ENCODE data around the gene CDC25B.

The CDC25B gene

DNA sequence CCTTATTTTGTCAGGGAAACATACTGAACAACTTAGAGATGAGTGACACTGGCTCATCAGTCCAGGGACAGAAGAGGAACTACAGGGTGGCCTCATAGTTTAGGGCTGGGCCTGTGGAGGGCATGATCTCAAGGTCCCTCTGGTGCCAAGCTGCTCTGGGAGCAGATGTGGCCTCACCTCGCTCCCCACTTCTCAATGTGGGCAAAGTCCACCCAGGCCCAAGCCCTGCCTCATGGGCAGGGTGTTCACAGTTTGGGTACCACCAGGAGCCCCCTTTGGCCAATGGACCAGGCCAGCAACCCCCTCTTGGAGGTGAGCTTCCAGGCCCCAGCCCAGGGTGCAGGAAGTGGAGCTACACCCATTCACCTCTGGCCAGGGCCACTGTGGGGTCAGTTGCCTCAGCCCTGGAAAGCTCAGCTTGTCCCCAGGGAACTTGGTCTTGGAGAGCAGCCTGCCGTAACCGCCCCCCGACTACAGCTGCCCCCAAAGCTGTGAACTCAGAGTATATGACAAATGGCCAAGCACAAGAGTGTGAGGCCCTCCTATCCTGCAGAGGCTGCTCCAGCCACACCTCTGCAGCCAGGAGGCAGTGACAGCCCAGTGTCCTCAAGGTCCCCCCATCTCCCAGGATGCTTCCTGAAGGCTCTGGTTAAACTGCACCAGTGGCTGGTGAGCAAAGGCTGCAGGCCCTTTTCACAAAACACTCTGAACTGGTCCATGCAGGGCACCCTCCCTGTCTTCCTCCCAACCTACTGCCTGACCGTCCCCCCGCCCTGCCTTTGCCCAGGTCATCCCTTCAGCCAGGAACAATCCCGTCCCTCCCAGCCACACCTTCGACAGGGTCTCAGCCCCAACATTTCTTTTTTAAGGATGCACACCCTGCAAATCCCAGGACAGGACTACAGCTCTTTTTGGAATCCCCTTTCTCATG lies 32.2 kb upstream of the CDC25B start:
- Histone ChIP-seq H3K27me3 (ENCODE audit: control insufficient read depth in 2 of 2, insufficient read depth in 2 of 2, low read length in 2 of 2) (no peaks in the 10 kb centered on the region), H3K4me3 (ENCODE audit: low read length in 2 of 2) (no peak overlapping the region), H3K9ac (ENCODE audit: low read depth in 1 of 2, low read length in 2 of 2) (no peak overlapping the region), H3K9me3 (ENCODE audit: control insufficient read depth in 2 of 2, low read length in 2 of 2) (no peaks in the 10 kb centered on the region), H3K27ac (ENCODE audit: low read depth in 2 of 2, low read length in 2 of 2) (no peak overlapping the region), H3K4me1 (ENCODE audit: control insufficient read depth in 2 of 2, insufficient read depth in 2 of 2, low read length in 2 of 2) (peaks cover 13 to 30% of the 10 kb centered on the region in 2 donors), H3K36me3 (ENCODE audit: control insufficient read depth in 2 of 2, insufficient read depth in 2 of 2, low read length in 2 of 2) (no peaks in the 10 kb centered on the region)

- peaks cover 13 to 31% of the 10 kb centered on the region in 2 donors for H3K4me1 ChIP-seq (ENCODE audit: control insufficient read depth in 2 of 2, insufficient read depth in 2 of 2, low read length in 2 of 2)
- no peaks in the 10 kb centered on the region for H3K36me3 ChIP-seq (ENCODE audit: control insufficient read depth in 2 of 2, insufficient read depth in 2 of 2, low read length in 2 of 2)
- no peaks in the 10 kb centered on the region for H3K27me3 ChIP-seq (ENCODE audit: control insufficient read depth in 2 of 2, insufficient read depth in 2 of 2, low read length in 2 of 2)
- no peak overlapping the region for H3K27ac ChIP-seq (ENCODE audit: low read depth in 2 of 2, low read length in 2 of 2)
- no peak overlapping the region for H3K4me3 ChIP-seq (ENCODE audit: low read length in 2 of 2)
- H3K9me3 ChIP-seq (ENCODE audit: control insufficient read depth in 2 of 2, low read length in 2 of 2), result no peaks in the 10 kb centered on the region
- H3K9ac ChIP-seq (ENCODE audit: low read depth in 1 of 2, low read length in 2 of 2), result no peak overlapping the region
These were observed 31.5 kb upstream of the CDC25B start for GRCh38 chr20:3764659-3765058.

DNA sequence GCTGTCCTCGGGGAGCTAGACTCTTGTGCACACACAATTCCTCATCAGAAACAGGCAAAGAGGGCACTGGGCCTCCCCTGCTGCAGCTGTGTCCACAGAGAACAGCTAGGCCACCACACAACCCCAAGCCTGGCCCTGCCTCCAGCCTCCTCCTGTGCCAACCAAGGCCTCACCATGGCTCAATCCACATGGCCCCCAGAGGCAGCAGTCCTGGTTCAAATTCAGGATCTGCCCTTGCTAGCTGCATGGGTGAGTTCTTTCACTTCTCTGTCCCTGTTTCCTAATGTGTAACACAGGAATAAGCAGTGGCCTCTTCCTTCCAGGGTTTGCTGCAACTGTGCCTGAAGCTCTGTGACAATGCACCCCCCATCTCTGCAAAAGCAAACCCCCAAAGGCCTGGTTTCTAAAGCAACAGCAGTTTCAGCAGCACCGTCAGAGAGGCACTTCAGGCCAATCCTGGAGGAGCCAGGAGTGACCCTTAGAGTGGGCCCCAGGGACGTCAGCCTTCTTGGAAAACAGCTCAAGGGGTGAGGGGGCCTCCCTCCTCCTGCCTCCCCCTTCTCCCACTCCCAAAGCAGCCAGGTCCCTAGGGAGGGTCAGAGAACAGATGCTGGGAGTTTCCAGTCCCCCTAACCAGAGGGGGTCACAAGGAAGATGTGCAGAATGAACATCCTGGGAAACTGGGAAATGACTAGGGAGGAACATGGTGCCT lies 30.8 kb upstream of the CDC25B start:
- no peaks in the 10 kb centered on the region for H3K9me3 ChIP-seq (ENCODE audit: control insufficient read depth in 2 of 2, low read length in 2 of 2)
- no peak overlapping the region for H3K4me3 ChIP-seq (ENCODE audit: low read length in 2 of 2)
- H3K36me3 ChIP-seq (ENCODE audit: control insufficient read depth in 2 of 2, insufficient read depth in 2 of 2, low read length in 2 of 2), result no peaks in the 10 kb centered on the region
- H3K4me1 ChIP-seq (ENCODE audit: control insufficient read depth in 2 of 2, insufficient read depth in 2 of 2, low read length in 2 of 2), result peaks cover 13 to 31% of the 10 kb centered on the region in 2 donors
- H3K9ac ChIP-seq (ENCODE audit: low read depth in 1 of 2, low read length in 2 of 2), result no peak overlapping the region
- no peak overlapping the region for H3K27ac ChIP-seq (ENCODE audit: low read depth in 2 of 2, low read length in 2 of 2)
- H3K27me3 ChIP-seq (ENCODE audit: control insufficient read depth in 2 of 2, insufficient read depth in 2 of 2, low read length in 2 of 2), result no peaks in the 10 kb centered on the region

GRCh38 chr20:3766422-3767109 lies 29.5 kb upstream of the CDC25B start:
- Histone ChIP-seq H3K4me3 (ENCODE audit: low read length in 2 of 2) (peak overlapping the region; percentile 80 to 87), H3K4me1 (ENCODE audit: control insufficient read depth in 2 of 2, insufficient read depth in 2 of 2, low read length in 2 of 2) (peaks cover 13 to 31% of the 10 kb centered on the region in 2 donors), H3K27me3 (ENCODE audit: control insufficient read depth in 2 of 2, insufficient read depth in 2 of 2, low read length in 2 of 2) (no peaks in the 10 kb centered on the region)

GRCh38 chr20:3767110-3767426 lies 29.0 kb upstream of the CDC25B start:
- Histone ChIP-seq H3K27me3 (ENCODE audit: control insufficient read depth in 2 of 2, insufficient read depth in 2 of 2, low read length in 2 of 2) (no peaks in the 10 kb centered on the region), H3K36me3 (ENCODE audit: control insufficient read depth in 2 of 2, insufficient read depth in 2 of 2, low read length in 2 of 2) (no peaks in the 10 kb centered on the region), H3K9ac (ENCODE audit: low read depth in 1 of 2, low read length in 2 of 2) (peak overlapping the region; percentile 56 to 86), H3K27ac (ENCODE audit: low read depth in 2 of 2, low read length in 2 of 2) (peak overlapping the region in 1 of 2 donors; percentile 9), H3K9me3 (ENCODE audit: control insufficient read depth in 2 of 2, low read length in 2 of 2) (no peaks in the 10 kb centered on the region), H3K4me1 (ENCODE audit: control insufficient read depth in 2 of 2, insufficient read depth in 2 of 2, low read length in 2 of 2) (peaks cover 13 to 31% of the 10 kb centered on the region in 2 donors), H3K4me3 (ENCODE audit: low read length in 2 of 2) (peak overlapping the region; percentile 80 to 87)

More at GRCh38 chr20:3766422-3767109, 29.5 kb upstream of the CDC25B start:
- Histone ChIP-seq H3K27ac (ENCODE audit: low read depth in 2 of 2, low read length in 2 of 2) (peak overlapping the region in 1 of 2 donors; percentile 9), H3K9ac (ENCODE audit: low read depth in 1 of 2, low read length in 2 of 2) (peak overlapping the region; percentile 56 to 86), H3K36me3 (ENCODE audit: control insufficient read depth in 2 of 2, insufficient read depth in 2 of 2, low read length in 2 of 2) (no peaks in the 10 kb centered on the region), H3K9me3 (ENCODE audit: control insufficient read depth in 2 of 2, low read length in 2 of 2) (no peaks in the 10 kb centered on the region)

DNA sequence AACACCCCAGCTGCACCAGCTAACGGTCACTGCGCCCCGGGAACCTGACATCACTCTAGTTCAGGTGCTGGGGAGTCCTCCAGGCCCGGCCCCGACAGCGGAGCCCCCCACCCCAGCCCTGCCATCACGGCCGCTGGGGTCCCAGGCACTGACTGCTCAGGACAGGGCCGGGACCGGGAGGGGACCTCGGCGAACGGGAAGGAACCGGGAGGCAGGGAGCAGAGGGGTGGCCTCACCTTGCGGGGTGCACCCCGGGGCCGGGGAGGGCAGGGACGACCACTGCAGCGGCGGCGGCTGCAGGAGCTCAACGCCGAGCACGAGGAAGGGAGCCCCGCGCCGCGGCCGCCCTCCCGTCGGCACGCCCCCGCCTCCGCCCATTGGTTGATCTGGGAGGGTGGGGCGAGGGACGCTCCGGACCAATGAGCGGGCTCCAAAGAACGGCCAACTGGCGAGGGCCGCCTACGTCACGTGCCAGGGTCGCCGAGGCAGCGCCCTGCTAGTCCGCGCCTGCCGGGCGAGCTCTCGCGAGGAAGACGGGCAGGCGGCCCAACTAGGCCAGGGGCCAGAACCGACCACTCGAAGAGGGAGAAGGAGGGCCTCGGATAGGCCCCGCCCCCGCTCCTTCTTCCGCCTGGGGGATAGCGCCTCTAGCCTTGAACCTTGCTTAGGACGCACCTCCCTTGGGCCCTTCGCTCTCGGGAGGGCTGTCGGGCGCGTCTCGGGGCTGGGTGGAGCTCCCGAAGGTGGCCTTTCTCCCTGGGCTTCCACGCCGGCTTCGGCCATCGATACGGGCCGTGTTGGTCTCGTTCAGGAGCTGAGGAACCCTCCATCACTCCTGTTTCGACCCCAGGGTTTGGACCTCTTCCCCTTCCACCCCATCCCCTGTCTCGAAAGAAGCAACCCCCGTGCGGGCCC lies 28.4 kb upstream of the CDC25B start, which contains the start of gene ADISSP:
ADISSP (minus strand) TSS at position 327 of the 915 bp plus-strand sequence. CDS start 7,653 bp downstream, outside the sequence.
- no peaks in the 10 kb centered on the region for H3K36me3 ChIP-seq (ENCODE audit: control insufficient read depth in 2 of 2, insufficient read depth in 2 of 2, low read length in 2 of 2)
- H3K4me1 ChIP-seq (ENCODE audit: control insufficient read depth in 2 of 2, insufficient read depth in 2 of 2, low read length in 2 of 2), result peaks cover 13 to 31% of the 10 kb centered on the region in 2 donors
- H3K9ac ChIP-seq (ENCODE audit: low read depth in 1 of 2, low read length in 2 of 2), result peak within 1 kb of the TSS; percentile 83 to 86
- H3K27ac ChIP-seq (ENCODE audit: low read depth in 2 of 2, low read length in 2 of 2), result peak within 1 kb of the TSS; percentile 91 to 94
- no peaks in the 10 kb centered on the region for H3K27me3 ChIP-seq (ENCODE audit: control insufficient read depth in 2 of 2, insufficient read depth in 2 of 2, low read length in 2 of 2)
- H3K4me3 ChIP-seq (ENCODE audit: low read length in 2 of 2), result peak within 1 kb of the TSS; percentile 86 to 87
- H3K9me3 ChIP-seq (ENCODE audit: control insufficient read depth in 2 of 2, low read length in 2 of 2), result no peaks in the 10 kb centered on the region

- peak overlapping the region; percentile 91 to 94 for H3K27ac ChIP-seq (ENCODE audit: low read depth in 2 of 2, low read length in 2 of 2)
- peak overlapping the region; percentile 86 to 87 for H3K4me3 ChIP-seq (ENCODE audit: low read length in 2 of 2)
- H3K9ac ChIP-seq (ENCODE audit: low read depth in 1 of 2, low read length in 2 of 2), result peak overlapping the region; percentile 83 to 86
- H3K4me1 ChIP-seq (ENCODE audit: control insufficient read depth in 2 of 2, insufficient read depth in 2 of 2, low read length in 2 of 2), result peaks cover 13 to 31% of the 10 kb centered on the region in 2 donors
- no peaks in the 10 kb centered on the region for H3K9me3 ChIP-seq (ENCODE audit: control insufficient read depth in 2 of 2, low read length in 2 of 2)
- no peaks in the 10 kb centered on the region for H3K36me3 ChIP-seq (ENCODE audit: control insufficient read depth in 2 of 2, insufficient read depth in 2 of 2, low read length in 2 of 2)
- no peaks in the 10 kb centered on the region for H3K27me3 ChIP-seq (ENCODE audit: control insufficient read depth in 2 of 2, insufficient read depth in 2 of 2, low read length in 2 of 2)
These were observed 27.6 kb upstream of the CDC25B start for GRCh38 chr20:3768342-3769130.

DNA sequence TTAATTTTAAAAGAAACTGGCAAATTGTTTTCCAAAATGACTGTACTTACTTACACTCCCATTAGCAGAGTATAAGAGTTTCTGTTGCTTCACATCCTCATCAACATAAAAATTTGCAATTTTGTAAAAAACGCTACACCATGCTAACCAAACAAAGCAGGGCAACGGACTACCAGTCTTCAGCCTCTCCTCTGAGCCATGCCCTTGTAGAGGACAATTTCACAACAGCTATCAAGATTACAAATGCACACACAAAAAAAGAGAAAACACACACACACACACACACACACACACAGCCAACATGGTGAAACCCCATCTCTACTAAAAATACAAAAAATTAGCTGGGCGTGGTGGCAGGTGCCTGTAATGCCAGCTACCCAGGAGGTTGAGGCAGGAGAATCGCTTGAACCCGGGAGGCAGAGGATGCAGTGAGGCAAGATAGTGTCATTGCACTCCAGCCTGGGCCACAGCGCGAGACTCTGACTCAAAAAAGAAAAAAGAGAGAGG lies 24.5 kb upstream of the CDC25B start:
- H3K4me1 ChIP-seq (ENCODE audit: control insufficient read depth in 2 of 2, insufficient read depth in 2 of 2, low read length in 2 of 2), result peaks cover 13 to 21% of the 10 kb centered on the region in 2 donors
- no peaks in the 10 kb centered on the region for H3K36me3 ChIP-seq (ENCODE audit: control insufficient read depth in 2 of 2, insufficient read depth in 2 of 2, low read length in 2 of 2)
- H3K9me3 ChIP-seq (ENCODE audit: control insufficient read depth in 2 of 2, low read length in 2 of 2), result no peaks in the 10 kb centered on the region
- no peak overlapping the region for H3K4me3 ChIP-seq (ENCODE audit: low read length in 2 of 2)
- no peak overlapping the region for H3K9ac ChIP-seq (ENCODE audit: low read depth in 1 of 2, low read length in 2 of 2)
- H3K27ac ChIP-seq (ENCODE audit: low read depth in 2 of 2, low read length in 2 of 2), result no peak overlapping the region
- no peaks in the 10 kb centered on the region for H3K27me3 ChIP-seq (ENCODE audit: control insufficient read depth in 2 of 2, insufficient read depth in 2 of 2, low read length in 2 of 2)

Measured in mucosa of rectum (tissue), 2 donors.